ENCODE measurements around the gene SMARCC2.
"Not testable (repeated sequence)": the region's sequence is repeated elsewhere in the genome, so short reads cannot be mapped to it uniquely, and the experiment has no call there.

SMARCC2 gene

GRCh38 chr12:56162468-56163290 lies 26.6 kb downstream of the SMARCC2 start:
- DNase-seq: no peak

- DNase-seq: no peak
Observed at GRCh38 chr12:56161690-56162351, 27.5 kb downstream of the SMARCC2 start.

- no peak for DNase-seq
Observed at GRCh38 chr12:56160894-56161689, 28.2 kb downstream of the SMARCC2 start.

- no peak for DNase-seq
Observed at GRCh38 chr12:56160193-56160763, 29.0 kb downstream of the SMARCC2 start.

- DNase-seq: no peak
Observed at GRCh38 chr12:56159482-56160192, 29.6 kb downstream of the SMARCC2 start.

- peak; percentile 7 to 17 for DNase-seq
Observed at GRCh38 chr12:56158926-56159461, 30.3 kb downstream of the SMARCC2 start.

- DNase-seq: peak; percentile 97
Observed at GRCh38 chr12:56158029-56158925, 31.0 kb downstream of the SMARCC2 start, which contains the start of gene MYL6. MYL6 (plus strand) TSS chr12:56158359; CDS start chr12:56158402, 43 bp downstream.

- DNase-seq: peak; percentile 68 to 81
Observed at GRCh38 chr12:56157201-56158028, 31.9 kb downstream of the SMARCC2 start.

- not testable (repeated sequence) for DNase-seq
Observed at GRCh38 chr12:56156464-56157200, 32.7 kb downstream of the SMARCC2 start.

- DNase-seq: no peak
Observed at GRCh38 chr12:56155256-56155845, 33.9 kb downstream of the SMARCC2 start.

GRCh38 chr12:56154818-56155217 lies 34.5 kb downstream of the SMARCC2 start:
- no peak for DNase-seq

- no peak for DNase-seq
Observed at GRCh38 chr12:56154246-56154771, 35.0 kb downstream of the SMARCC2 start.

- DNase-seq: no peak
Observed at GRCh38 chr12:56153678-56154065, 35.6 kb downstream of the SMARCC2 start.

GRCh38 chr12:56152756-56153677 lies 36.3 kb downstream of the SMARCC2 start:
- DNase-seq: no peak

- peak; percentile 83 to 93 for DNase-seq
Observed at GRCh38 chr12:56152132-56152755, 37.0 kb downstream of the SMARCC2 start, which contains the start of gene MYL6B. MYL6B (plus strand) TSS chr12:56152587; CDS start chr12:56153919, 1,332 bp downstream.

GRCh38 chr12:56151672-56152131 lies 37.6 kb downstream of the SMARCC2 start:
- peak; percentile 84 for DNase-seq

- DNase-seq: no peak
Observed at GRCh38 chr12:56150563-56150962, 38.7 kb downstream of the SMARCC2 start.
